ENCODE results near the gene SLC4A4. TPM values are rescaled to one million over a fixed set of nuclear protein-coding genes. Genes with fewer than 3 reads are reported as not detected.

Gene SLC4A4
- total RNA-seq, 1 donor from 2014 or later, result 4.9 TPM

DNA sequence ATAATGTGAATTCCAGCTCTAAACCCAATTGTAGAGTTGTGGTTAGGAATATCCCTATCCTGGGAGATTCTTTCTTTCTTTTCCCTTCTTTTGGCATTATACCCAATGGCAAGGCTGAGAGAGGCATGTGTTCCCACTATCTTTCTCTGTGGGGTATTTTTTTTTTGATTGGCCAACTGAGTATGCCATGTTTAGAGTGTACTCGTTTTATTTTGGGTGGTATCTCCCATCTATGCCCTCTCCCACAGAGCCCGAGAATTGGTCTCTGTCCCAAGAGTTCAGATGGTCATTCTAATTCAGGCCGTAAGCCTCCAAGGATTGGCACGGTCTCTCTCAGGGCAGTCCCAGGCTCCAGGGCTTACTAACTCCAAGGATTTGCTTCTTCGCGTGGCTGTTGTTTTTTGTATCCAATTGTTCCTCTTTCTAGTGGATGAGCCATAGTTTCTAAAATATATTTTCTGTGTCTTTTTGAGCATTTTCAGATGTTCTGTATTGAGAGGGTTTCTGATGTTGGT lies 198.8 kb downstream of the SLC4A4 start:
- TF ChIP-seq, protein P1, sequence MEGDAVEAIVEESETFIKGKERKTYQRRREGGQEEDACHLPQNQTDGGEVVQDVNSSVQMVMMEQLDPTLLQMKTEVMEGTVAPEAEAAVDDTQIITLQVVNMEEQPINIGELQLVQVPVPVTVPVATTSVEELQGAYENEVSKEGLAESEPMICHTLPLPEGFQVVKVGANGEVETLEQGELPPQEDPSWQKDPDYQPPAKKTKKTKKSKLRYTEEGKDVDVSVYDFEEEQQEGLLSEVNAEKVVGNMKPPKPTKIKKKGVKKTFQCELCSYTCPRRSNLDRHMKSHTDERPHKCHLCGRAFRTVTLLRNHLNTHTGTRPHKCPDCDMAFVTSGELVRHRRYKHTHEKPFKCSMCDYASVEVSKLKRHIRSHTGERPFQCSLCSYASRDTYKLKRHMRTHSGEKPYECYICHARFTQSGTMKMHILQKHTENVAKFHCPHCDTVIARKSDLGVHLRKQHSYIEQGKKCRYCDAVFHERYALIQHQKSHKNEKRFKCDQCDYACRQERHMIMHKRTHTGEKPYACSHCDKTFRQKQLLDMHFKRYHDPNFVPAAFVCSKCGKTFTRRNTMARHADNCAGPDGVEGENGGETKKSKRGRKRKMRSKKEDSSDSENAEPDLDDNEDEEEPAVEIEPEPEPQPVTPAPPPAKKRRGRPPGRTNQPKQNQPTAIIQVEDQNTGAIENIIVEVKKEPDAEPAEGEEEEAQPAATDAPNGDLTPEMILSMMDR (IDR thresholded peaks at IDR 0.05; ENCODE audit: unreplicated experiment), result no peak
- Mint-ChIP-seq H3K27me3 (ENCODE audit: low read depth) (no peaks in the 10 kb centered on the region), H3K4me1 (no peaks in the 10 kb centered on the region), H3K9me3 (no peaks in the 10 kb centered on the region), H3K36me3 (no peaks in the 10 kb centered on the region), H3K27ac (no peak overlapping the region), H3K4me3 (no peak overlapping the region)
- no peak for DNase-seq (ENCODE audit: low spot score in 2 of 2, unreplicated experiment in 2 of 2)

DNA sequence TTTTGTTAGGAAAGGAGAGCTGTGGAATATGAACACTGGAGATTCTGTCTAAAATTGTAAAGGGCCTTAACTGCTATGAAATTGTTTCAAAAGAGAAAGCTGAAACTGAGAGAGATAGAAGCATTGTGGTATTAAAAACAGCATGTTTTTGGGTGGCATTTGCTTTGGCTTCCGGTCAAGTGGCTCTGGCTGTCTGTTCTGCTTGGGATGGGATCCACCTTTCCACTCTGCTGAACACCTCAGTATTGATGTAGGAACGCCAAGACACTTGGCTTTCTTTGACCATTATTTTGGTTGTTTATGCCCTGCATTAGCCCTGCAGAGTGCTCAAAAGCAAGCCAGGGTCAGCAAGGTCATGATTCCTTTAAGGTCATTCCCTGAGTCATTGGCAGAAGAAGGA lies 199.7 kb downstream of the SLC4A4 start:
- Mint-ChIP-seq H3K4me1 (no peaks in the 10 kb centered on the region), H3K36me3 (no peaks in the 10 kb centered on the region), H3K27me3 (ENCODE audit: low read depth) (no peaks in the 10 kb centered on the region), H3K4me3 (no peak overlapping the region), H3K27ac (no peak overlapping the region), H3K9me3 (no peaks in the 10 kb centered on the region)
- TF ChIP-seq, protein P1 (IDR thresholded peaks at IDR 0.05; ENCODE audit: unreplicated experiment), result no peak
- no peak for DNase-seq (ENCODE audit: low spot score in 2 of 2, unreplicated experiment in 2 of 2)

DNA sequence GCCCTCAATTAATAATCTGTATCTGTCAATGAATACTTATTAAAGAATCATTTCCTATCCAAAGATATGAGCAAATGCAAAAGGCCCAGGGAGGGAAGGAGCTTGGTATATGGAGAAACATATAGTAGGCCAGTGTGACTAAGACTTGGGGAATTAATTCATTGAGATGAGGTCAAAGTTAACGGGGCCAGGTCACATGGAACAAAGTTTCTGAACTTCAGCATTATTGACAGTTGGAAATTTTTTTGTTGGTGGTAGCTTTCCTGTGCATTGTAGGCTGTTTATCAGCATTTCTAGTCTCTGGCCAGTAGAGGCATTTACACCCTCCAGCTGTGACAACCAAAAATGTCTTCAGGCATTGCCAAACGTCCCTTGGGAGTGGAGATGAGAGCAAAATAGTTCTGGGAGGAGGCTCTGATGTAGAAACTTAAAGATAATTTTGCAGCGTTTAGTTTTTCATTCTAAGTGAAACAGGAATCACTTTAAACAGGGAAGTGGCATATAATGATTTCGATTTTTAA lies 202.0 kb downstream of the SLC4A4 start:
- DNase-seq (ENCODE audit: low spot score in 2 of 2, unreplicated experiment in 2 of 2), result no peak
- TF ChIP-seq, protein P1 (IDR thresholded peaks at IDR 0.05; ENCODE audit: unreplicated experiment), result no peak
- Mint-ChIP-seq H3K36me3 (peaks cover 2% of the 10 kb centered on the region), H3K27me3 (ENCODE audit: low read depth) (no peaks in the 10 kb centered on the region), H3K9me3 (peaks cover 5% of the 10 kb centered on the region), H3K4me3 (no peak overlapping the region), H3K4me1 (no peaks in the 10 kb centered on the region), H3K27ac (no peak overlapping the region)

DNA sequence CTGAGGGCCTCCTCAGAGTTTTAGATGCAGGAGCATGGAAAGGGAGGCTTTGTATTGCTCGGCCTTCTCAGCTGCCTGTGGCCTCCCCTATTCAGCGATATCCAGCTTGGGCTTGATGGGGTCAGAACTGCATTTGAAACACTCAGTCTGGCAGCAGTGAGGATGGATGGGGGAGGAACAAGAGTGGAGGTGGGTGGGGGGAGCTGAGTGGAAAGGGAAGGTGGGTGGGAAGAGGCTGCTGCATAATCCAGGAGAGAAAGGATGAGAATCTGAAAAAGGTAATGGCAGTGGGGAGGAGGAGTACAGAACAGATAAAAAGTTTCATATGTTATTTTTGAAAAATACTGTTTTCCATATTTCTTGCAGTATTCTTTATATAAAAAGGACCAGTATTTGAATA lies 202.7 kb downstream of the SLC4A4 start:
- Mint-ChIP-seq H3K4me3 (no peak overlapping the region), H3K9me3 (peaks cover 5% of the 10 kb centered on the region), H3K27me3 (ENCODE audit: low read depth) (no peaks in the 10 kb centered on the region), H3K36me3 (peaks cover 2% of the 10 kb centered on the region), H3K27ac (no peak overlapping the region), H3K4me1 (no peaks in the 10 kb centered on the region)
- TF ChIP-seq, protein P1 (IDR thresholded peaks at IDR 0.05; ENCODE audit: unreplicated experiment), result no peak
- DNase-seq (ENCODE audit: low spot score in 2 of 2, unreplicated experiment in 2 of 2), result no peak

DNA sequence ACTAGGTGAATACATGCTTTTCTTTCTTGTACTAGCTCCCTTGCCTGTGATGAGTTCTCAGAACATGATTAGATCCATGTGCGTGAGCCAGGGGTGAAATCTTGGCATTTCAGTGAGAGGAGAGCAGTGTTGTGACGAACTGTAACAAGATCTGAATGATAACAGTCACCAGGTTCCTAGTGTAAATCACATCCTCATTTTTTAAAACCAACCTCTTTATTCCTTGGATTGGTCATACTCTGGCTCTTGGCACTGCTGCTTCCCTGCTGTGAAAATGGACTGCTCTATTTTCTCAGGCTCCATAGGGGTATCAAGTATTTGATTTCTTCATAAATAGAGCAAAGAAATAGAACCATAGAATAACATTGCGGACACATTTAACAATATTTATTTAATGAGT lies 206.3 kb downstream of the SLC4A4 start:
- Mint-ChIP-seq H3K4me1 (peaks cover 14% of the 10 kb centered on the region), H3K4me3 (no peak overlapping the region), H3K27ac (no peak overlapping the region), H3K27me3 (ENCODE audit: low read depth) (no peaks in the 10 kb centered on the region), H3K9me3 (peaks cover 5% of the 10 kb centered on the region), H3K36me3 (peaks cover 2% of the 10 kb centered on the region)
- no peak for DNase-seq (ENCODE audit: low spot score in 2 of 2, unreplicated experiment in 2 of 2)
- TF ChIP-seq, protein P1 (IDR thresholded peaks at IDR 0.05; ENCODE audit: unreplicated experiment), result no peak

Measured in mesothelial cell of epicardium (in vitro differentiated cells).